Right ventricle myocardium inferior (tissue), 1 donor: ENCODE data around the gene LEF1. TPM values are rescaled to one million over a fixed set of nuclear protein-coding genes. Genes with fewer than 3 reads are reported as not detected.

ENCODE experiments used
- ATAC-seq: fragments of 200-7000 bp; cut with Tn5 transposase; one replicate; pipeline ENCODE4 v1.9.1; 2020; ENCODE audit warnings: mild to moderate bottlenecking, moderate library complexity
- DNase-seq: peaks from one replicate; pipeline ENCODE4 v3.0.0; 2021; ENCODE audit errors: missing footprints
- intact Hi-C: fragments of 100-400 bp; cut with DNase I; formaldehyde crosslinking; loops from one replicate; pipeline ENCODE4 v1.11.0; 2022
- total RNA-seq: library from RNA; stranded (reverse); fragmentation: NEBNext Ultra II Directional; extraction: Animal tissue kit (Norgen Biotek cat#: 25700); gene quantifications from one replicate; pipeline ENCODE4 v1.2.1, GENCODE V29; 2021
- donor health status: DM: no; HTN: yes; CAD: no; lungs with severe emphysema.

Gene LEF1
- total RNA-seq, 1 donor from 2014 or later: 0.32 TPM

DNA sequence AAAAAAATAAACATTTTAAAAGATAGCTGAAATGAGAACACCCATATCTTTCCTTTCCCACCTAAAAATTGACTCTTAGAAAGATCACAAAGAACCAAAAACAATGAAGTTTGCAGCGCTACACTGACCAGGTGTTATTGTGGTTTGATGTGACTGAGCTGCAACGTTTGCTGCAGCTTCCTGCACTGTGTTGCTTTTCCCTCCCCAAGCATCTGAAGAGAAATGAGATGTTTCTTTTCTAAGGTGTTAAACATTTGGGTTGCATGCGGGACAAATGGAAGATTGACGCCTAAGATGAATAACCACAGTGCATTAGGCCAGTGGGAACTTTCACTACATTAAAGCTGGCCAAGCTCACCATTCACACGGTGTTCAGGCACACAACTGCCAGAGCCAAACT lies 8.9 kb downstream of the LEF1 start:
- ATAC-seq: no peak
- intact Hi-C loops: no loop called here
- no peak for DNase-seq

- DNase-seq (no peak), ATAC-seq (no peak)
- intact Hi-C loops: no loop called here
These were observed 11.1 kb downstream of the LEF1 start for GRCh38 chr4:108157655-108158054.

DNA sequence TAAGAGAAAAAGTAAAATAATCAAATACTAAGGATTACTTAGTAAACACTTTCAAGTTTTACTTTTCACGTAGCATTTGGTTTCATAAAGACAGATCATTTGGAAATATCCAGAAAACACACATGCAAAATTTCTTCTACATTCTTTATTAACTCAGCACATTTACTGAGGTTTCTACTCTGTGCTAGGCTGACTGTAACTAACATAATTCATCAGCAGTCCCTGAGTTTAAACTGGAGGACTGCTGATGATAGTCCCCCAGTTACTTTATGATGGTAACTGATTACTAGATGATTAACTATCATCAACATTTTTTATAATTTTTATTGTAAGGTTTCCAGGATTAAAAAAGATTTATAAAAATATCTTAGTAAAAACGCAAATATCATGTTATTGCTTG lies 12.3 kb downstream of the LEF1 start:
- no peak for ATAC-seq
- intact Hi-C loops: no loop called here
- no peak for DNase-seq

- intact Hi-C loops: no loop called here
- ATAC-seq (no peak), DNase-seq (no peak)
These were observed 13.4 kb downstream of the LEF1 start for GRCh38 chr4:108155373-108155772.

- intact Hi-C loops: no loop called here
- ATAC-seq: no peak
- DNase-seq: no peak
These were observed 15.8 kb downstream of the LEF1 start for GRCh38 chr4:108152980-108153379.

DNA sequence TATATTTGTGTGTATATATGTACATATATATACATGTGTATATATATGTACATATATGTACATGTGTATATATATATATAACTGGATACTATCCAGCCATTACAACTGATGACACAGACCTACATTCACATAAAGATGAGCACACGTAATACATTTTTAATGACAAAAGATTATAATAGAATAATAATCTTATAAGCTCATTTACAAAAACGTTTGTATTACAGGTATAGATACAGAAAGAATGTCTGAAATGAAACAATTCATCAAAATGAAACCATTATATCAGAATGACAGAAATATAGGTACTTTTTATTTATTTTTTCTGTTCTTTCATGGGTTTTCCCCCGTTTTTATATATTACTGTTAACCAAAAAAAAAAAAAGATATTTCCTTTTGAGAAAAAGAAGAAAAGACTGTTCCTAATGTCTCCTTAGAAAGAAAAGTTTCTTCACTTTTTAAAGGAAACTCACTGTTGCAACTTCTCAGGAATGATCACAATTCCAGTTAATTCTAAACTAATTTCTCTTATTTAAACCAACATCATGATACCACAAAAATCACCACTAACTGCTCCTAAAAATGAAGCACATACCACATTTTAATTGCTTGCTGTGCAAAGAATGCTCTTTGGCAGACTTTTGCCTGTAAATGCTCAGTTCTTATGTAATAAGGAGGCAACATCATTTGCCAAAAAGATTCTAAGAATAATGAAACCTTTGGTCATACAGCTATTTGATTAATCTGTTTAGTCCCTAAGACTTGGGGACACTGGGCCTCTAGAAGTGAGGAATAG lies 18.9 kb downstream of the LEF1 start:
- intact Hi-C loops: no loop called here
- no peak for ATAC-seq
- no peak for DNase-seq

DNA sequence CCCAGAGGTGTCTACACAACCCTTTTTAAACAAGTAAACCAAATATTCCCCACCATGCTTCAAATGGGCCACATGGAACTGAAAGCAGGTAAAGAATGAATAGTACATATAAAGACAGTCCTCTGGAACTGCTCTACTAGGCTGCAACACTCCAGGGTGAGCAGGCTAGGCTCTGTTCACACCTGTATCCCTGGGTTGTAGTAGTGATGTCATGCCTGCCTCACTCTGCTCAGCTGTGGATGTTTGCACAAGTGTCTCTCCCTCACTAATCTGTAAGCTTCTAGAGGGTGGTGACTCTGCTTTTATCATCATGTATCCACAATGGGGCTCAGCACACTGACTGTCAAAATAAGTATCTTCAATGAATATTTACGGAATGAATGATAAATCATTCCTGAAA lies 20.4 kb downstream of the LEF1 start:
- intact Hi-C loops: no loop called here
- no peak for DNase-seq
- no peak for ATAC-seq

DNA sequence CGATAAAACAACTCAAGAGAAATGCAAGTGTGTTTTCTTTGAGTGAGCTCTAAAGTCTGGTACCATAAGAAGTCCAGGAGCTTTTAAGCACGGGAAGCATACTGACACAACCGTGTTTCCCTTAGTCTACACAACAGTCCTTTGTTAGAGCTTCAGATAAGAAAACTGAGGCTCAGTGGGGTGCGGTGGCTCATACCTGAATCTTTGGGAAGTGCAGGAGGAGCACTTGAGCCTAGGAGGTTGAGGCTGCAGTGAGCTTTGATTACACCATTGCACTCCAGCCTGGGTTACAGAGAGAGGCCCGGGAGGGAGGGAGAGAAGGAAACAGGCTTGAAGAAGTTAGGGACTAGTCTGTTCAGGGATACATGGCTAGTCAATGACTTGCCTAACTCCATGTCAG lies 21.9 kb downstream of the LEF1 start:
- DNase-seq (no peak), ATAC-seq (no peak)
- intact Hi-C loops: no loop called here

DNA sequence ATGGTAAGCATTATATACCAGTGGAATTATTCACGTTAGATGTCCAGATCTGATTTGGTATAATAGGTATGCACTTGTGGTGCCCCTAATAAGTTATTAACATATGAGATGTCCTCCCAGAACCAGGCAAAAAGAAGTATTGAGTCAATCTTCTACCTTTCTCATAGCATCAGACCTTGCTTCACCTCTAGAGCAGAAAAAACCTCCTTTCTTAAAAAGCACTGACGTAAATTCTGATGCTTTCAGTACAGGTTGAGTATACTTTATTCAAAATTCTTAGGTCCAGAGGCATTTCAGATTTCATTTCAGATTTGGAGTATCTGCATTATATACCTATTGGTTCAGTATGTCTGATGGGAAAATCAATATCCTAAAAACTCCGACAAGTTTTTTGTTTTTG lies 22.4 kb downstream of the LEF1 start:
- intact Hi-C loops: no loop called here
- DNase-seq (no peak), ATAC-seq (no peak)

DNA sequence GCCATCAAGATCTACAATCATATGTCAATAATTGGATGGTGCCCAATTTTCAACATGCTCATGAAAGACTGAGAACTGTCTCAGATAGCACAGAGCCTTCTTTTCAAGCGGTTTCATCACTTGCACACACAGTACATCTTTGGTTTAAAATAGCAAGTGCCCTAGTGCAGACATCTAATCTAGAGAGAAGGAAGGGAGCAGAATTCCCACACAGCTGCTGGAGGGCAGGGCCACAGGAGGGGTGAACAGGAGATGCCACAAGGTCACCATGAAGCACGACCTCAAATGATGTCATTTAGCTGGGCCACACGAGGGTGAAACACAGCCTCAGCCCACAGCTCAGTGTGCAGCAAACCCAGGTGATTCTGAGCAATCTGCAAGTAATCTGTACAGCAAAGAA lies 24.3 kb downstream of the LEF1 start:
- ATAC-seq (no peak), DNase-seq (no peak)
- intact Hi-C loops: no loop called here

DNA sequence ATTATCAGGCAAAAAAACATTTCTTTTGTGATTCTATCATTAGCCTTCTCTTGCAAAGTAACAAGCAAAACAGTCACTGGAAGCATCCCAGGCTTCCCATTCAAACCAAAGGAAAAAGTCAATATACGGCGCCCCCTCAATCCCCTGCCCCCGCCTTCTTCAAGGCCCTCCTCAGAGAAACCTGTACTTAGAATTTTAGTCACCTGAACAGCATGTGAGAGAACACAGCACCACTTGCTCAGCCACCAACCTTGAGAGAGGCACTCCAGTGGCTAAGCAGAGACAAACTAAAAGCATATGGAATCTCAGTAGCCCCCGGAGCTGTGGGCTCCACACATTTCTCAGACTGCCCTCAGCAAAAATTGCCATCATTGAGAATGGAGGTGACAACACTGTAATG lies 25.2 kb downstream of the LEF1 start:
- intact Hi-C loops: no loop called here
- no peak for ATAC-seq
- DNase-seq: no peak

DNA sequence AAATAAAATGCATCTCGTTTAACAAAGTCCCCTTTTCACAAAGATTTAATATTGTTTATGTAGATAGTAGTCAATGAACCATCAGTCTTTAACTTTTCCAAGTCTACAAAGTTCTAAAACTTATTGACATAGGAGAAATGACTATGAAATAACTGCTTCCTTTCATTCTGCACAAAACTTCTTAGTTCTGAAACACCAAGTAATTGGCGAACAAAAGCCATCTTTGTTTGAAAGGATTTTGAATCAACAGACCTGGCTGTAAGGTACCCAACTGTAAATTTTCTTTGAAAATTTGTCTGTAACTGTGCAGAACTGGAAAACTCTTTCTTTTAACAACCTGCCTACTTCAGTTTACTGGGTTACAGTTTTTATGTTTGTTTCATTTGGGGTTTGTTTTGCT lies 25.9 kb downstream of the LEF1 start:
- DNase-seq (no peak), ATAC-seq (no peak)
- intact Hi-C loops: no loop called here

DNA sequence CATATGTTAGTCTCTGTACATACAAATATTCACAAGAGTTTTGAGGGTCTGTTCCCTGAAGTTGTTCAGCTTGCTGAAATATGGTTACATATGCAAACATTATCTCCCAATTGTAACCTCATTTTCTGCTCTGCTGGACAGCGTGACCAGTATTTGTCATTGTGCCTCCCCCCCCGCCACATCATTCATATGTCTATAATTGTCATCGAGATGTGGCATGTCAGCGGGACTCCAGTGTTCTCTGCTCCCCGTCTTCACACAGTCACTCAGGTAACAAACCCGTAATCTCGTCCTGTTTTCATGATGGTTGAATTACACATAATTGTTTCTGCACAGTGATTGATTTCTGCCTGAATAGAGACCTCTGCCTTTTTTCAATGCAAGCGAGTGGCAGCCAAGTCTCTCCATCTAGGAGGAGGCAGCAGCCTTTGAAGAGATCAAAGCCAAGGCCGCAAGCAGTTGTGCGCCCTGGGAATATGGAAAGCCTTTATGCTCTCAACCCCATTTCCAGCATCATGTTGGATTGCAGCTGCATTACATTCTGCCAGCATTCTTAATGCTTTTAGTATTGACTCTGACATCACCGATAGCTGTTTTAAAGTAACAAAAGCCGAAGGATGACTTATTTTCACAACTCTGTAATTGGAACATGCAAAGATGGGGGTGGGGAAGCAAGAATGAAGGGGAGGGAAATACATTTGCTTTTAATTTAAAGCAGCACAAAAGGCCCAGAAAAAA lies 27.4 kb downstream of the LEF1 start:
- ATAC-seq (no peak), DNase-seq (no peak)
- intact Hi-C loops: no loop called here

DNA sequence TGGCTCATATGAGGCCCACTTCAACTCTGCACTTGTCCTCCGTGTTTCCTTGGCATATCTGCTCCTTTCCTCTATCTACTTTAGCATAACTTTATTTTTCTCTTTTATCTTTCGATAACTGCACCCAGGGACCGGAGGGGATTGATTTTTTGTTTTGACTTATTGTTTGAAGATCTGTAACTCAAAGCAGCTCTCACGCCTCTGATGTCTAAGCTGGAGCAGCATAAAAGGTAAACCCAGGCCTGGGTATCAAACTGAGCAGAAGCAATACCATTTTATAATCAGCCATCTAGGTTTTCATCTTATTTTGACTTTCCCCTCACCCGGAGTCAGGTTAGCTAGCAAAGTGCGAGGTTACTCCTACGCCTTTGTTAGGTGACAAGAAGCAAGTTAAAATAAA lies 28.4 kb downstream of the LEF1 start:
- ATAC-seq (no peak), DNase-seq (no peak)
- intact Hi-C loops: no loop called here

DNA sequence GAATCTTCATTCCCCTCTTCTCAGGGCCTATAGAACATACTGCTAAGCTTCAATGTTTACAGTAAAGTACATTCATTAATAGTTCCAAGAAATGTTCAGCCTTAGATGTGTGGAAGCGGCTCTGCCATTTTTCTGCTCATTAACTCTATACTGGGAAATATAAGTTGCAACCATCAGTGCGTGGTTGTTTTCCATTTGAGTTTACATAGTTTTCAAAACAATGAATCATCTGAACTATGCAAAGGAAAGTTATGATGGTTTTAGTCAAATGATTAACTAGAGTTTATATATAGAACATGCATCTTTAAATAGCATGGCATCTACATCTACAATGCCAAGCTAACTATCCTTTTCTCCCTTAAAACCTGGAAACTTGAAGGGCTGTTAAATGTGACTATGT lies 29.6 kb downstream of the LEF1 start:
- ATAC-seq (no peak), DNase-seq (no peak)
- intact Hi-C loops: no loop called here

- DNase-seq (no peak), ATAC-seq (no peak)
- intact Hi-C loops: no loop called here
These were observed 33.1 kb downstream of the LEF1 start for GRCh38 chr4:108135549-108136209.

DNA sequence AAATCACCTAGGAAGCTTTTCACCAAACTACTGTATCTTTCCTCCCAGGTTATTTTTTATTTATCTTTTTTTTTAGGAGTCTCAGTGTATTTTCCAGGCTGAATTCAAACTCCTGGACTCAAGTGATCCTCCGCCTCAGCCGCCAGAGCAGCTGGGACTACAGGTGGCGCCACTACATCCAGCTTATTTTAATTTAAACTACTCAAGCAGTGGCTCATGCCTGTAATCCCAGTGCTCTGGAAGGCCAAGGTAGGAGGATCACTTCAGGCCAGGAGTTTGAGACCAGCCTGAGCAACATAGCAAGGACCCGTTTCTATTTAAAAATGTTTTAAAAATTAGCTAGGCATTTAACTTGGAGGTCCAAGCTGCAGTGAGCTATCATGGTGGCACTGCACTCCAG lies 37.8 kb downstream of the LEF1 start:
- DNase-seq (no peak), ATAC-seq (no peak)
- intact Hi-C loops: no loop called here

DNA sequence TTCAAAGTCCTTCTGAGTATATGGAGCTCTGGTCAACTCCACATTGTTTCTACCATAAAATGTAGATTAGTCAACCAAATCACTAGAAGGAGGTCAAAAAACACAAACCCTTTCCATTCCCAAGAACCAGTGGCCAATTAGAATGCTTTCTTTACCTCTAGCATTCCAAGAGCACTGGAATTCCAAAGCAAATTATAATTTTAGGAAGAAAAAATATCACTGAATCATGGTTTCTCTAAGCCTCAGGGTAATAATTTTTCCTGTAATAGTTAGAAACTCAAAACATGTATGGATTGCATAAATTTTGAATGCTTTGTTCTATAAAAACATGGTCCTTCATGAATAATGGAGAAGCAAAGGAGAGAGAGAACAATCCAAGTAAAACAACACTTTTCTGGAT lies 39.5 kb downstream of the LEF1 start:
- DNase-seq (no peak), ATAC-seq (no peak)
- intact Hi-C loops: no loop called here

DNA sequence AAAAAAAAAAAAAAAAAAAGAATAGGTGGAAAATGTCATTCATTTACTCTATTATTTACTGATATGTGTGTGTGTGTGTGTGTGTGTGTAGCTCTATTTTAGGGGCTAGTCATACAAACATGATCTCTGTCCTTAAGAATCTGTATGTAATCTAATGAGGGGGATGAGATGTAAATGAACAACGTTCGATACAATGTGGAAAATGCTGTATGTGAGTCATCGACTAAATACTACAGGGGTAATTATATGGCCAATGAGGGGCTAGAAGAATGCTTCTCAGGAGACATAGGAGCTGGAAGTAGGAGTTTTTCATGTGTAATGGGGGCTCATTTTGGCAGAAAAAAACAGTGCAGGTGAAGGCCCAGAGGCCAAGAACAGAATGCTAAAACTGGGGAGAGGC lies 41.9 kb downstream of the LEF1 start:
- intact Hi-C loops: no loop called here
- no peak for ATAC-seq
- no peak for DNase-seq

DNA sequence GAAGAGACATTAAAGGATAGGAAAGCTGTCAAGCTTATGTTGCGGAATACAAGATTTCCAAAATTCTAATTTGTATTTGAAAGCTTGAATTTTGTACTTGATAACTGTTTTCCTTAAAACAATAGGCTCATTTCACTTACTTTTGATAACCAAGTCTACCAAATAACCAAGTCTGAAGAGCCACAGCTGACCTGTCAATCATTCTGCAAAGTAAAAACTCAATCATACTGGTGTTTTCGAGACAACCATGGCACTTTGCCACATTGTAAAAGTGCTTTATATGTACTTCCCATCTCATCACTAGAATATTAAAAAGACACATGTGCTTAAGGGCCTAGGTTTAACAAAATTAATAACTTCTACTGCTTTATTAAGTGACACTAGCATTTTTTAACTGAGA lies 47.9 kb downstream of the LEF1 start:
- intact Hi-C loops: no loop called here
- ATAC-seq (no peak), DNase-seq (no peak)
